Kidney (tissue), 14 donors: ENCODE measurements around the gene FGGY. TPM values are rescaled to one million over a fixed set of nuclear protein-coding genes. Genes with fewer than 3 reads are reported as not detected.
A peak's percentile ranks its signal among the peaks of the same experiment; 100 is the strongest.

Source experiments
- DNase-seq, 5 donors: peaks; one replicate each; pipeline ENCODE4 v3.0.0-alpha.2; 2013 to 2020
- FAIRE-seq: peaks from 2 replicates; lab custom pipeline; 2012; peaks lifted over from hg19 to GRCh38; lab: Jason Lieb, UNC
- H3K27ac ChIP-seq, 2 donors: one replicate each; pipeline ENCODE4 v1.7.0; 2013; ENCODE audit warnings: low read depth in 2 of 2, low read length in 2 of 2, inconsistent platforms in 1 of 2
- H3K27me3 ChIP-seq: one replicate; pipeline ENCODE4 v1.7.1; 2013; ENCODE audit warnings: low read length, inconsistent platforms; ENCODE audit not compliant: control insufficient read depth, insufficient read depth
- H3K36me3 ChIP-seq, 3 donors: one replicate each; pipeline versions ENCODE4 v1.7.0 to v1.7.1; 2013; ENCODE audit warnings: low read length in 3 of 3, control low read depth in 1 of 3, inconsistent platforms in 1 of 3; ENCODE audit not compliant: insufficient read depth in 3 of 3, control insufficient read depth in 2 of 3
- H3K4me1 ChIP-seq, 3 donors: one replicate each; pipeline versions ENCODE4 v1.7.0 to v1.7.1; 2013; ENCODE audit warnings: low read length in 3 of 3, inconsistent platforms in 1 of 3, low read depth in 1 of 3; ENCODE audit not compliant: control insufficient read depth in 2 of 3, insufficient read depth in 2 of 3
- H3K4me3 ChIP-seq, 3 donors: one replicate each; pipeline versions ENCODE4 v1.7.0 to v1.8.1; 2013; ENCODE audit warnings: low read length in 3 of 3, control low read depth in 1 of 3, inconsistent platforms in 1 of 3
- H3K9ac ChIP-seq, 3 donors: one replicate each; pipeline versions ENCODE4 v1.7.0 to v1.7.1; 2013; ENCODE audit warnings: low read length in 3 of 3, control low read depth in 1 of 3, inconsistent platforms in 1 of 3
- H3K9me3 ChIP-seq, 3 donors: one replicate each; pipeline versions ENCODE4 v1.7.0 to v1.7.1; 2013; ENCODE audit warnings: low read length in 3 of 3, control low read depth in 1 of 3, inconsistent platforms in 1 of 3; ENCODE audit not compliant: control insufficient read depth in 2 of 3, insufficient read depth in 1 of 3
- intact Hi-C: fragments of 100-400 bp; cut with DNase I; formaldehyde crosslinking; loops from one replicate; pipeline ENCODE4 v1.11.1; 2022
- polyA plus RNA-seq: library from polyadenylated mRNA; stranded (reverse); fragments of 350-450 nt; fragmentation: Illumina TruSeq; extraction: RNeasy Lipid Tissue Mini Kit (QIAGEN cat#74804); gene quantifications from one replicate; pipeline ENCODE4 v1.2.3, GENCODE V29; 2014; ENCODE audit warnings: low read depth, low replicate concordance; ENCODE audit not compliant: insufficient read depth
- total RNA-seq: library from RNA; stranded (reverse); fragmentation: NEBNext Ultra II Directional; extraction: Animal tissue kit (Norgen Biotek cat#: 25700); gene quantifications from one replicate; pipeline ENCODE4 v1.2.1, GENCODE V29; 2021
- TF ChIP-seq, protein P1 (sequence below): IDR thresholded peaks from 3 replicates; pipeline ENCODE4 v1.5.1; 2012; ENCODE audit warnings: mild to moderate bottlenecking, moderate library complexity, borderline replicate concordance; ENCODE audit not compliant: insufficient read depth; ENCODE audit errors: extremely low read depth
- donor health status: control.
- donor health status: control.
- donor health status: control.
- donor health status: control.
- donor health status: control.
- donor health status: DM: yes; HTN: yes; CAD: no.
- donor health status: Normal renal cell carcinoma (clear cell type).

FGGY gene
- total and polyA plus RNA-seq, 2 donors from 2014 or later = 11.2 to 31.0 TPM

- FAIRE-seq = no peak
- no peaks in the 10 kb centered on the region for H3K9me3 ChIP-seq
- no peaks in the 10 kb centered on the region for H3K27me3 ChIP-seq
- peaks cover 0 to 8% (median 0%) of the 10 kb centered on the region in 3 donors for H3K4me1 ChIP-seq
- no peak for DNase-seq
- no peak overlapping the region for H3K27ac ChIP-seq
- intact Hi-C loops = no loop called here
- H3K36me3 ChIP-seq = peaks cover 0 to 6% (median 0%) of the 10 kb centered on the region in 3 donors
- H3K4me3 ChIP-seq = no peak overlapping the region
- H3K9ac ChIP-seq = no peak overlapping the region
- TF ChIP-seq, protein P1, sequence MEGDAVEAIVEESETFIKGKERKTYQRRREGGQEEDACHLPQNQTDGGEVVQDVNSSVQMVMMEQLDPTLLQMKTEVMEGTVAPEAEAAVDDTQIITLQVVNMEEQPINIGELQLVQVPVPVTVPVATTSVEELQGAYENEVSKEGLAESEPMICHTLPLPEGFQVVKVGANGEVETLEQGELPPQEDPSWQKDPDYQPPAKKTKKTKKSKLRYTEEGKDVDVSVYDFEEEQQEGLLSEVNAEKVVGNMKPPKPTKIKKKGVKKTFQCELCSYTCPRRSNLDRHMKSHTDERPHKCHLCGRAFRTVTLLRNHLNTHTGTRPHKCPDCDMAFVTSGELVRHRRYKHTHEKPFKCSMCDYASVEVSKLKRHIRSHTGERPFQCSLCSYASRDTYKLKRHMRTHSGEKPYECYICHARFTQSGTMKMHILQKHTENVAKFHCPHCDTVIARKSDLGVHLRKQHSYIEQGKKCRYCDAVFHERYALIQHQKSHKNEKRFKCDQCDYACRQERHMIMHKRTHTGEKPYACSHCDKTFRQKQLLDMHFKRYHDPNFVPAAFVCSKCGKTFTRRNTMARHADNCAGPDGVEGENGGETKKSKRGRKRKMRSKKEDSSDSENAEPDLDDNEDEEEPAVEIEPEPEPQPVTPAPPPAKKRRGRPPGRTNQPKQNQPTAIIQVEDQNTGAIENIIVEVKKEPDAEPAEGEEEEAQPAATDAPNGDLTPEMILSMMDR = no peak
Measured at GRCh38 chr1:59554752-59555151, 257.9 kb downstream of the FGGY start.

GRCh38 chr1:59556398-59556797, 259.5 kb downstream of the FGGY start:
- intact Hi-C loops = no loop called here
- Histone ChIP-seq H3K9ac (no peak overlapping the region), H3K4me3 (no peak overlapping the region), H3K4me1 (peaks cover 0 to 8% (median 0%) of the 10 kb centered on the region in 3 donors), H3K36me3 (peaks cover 0 to 6% (median under 1%) of the 10 kb centered on the region in 3 donors), H3K27ac (no peak overlapping the region), H3K27me3 (no peaks in the 10 kb centered on the region), H3K9me3 (no peaks in the 10 kb centered on the region)
- DNase-seq (no peak), FAIRE-seq (no peak)
- TF ChIP-seq, protein P1 = no peak

DNA sequence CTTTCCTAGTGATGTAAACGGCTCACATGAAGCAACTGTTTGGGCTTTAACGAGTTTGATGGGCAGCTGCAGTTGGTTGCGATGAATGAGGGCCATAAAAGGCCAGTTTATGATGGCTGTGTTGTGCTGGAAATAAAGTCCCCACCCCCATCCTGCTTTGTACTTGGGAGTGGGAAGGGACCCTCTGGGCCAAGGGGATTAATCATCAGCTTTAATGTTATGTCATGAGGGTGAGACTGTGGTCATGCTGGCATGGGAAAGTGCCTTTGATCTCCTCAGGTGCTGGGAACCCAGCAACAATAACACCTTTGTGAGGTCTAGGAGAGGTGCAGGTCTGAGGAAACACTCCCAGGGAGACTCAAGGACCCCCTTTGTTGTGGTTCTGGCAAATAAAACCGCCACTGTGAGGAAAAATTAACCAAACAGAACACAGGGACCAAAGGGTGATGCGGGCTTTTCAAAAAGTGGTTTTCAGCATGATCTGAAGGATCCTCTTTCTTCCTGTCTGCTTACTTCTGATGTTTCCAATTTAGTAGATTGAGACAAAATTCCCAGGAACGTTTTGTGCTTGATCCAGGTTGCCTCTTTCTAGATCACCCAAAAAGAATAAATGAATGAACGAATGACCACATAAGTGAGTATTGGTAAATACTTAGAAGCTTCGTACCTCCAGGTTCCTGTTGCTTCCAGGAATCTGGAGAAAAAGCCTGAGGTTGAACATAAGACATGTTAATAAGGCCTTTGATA, 260.1 kb downstream of the FGGY start:
- H3K27me3 ChIP-seq = no peaks in the 10 kb centered on the region
- DNase-seq = peak in 4 of 5 donors; percentile 77 to 90 (median 83)
- TF ChIP-seq, protein P1 = no peak
- H3K9ac ChIP-seq = no peak overlapping the region
- peaks cover 0 to 6% (median 2%) of the 10 kb centered on the region in 3 donors for H3K36me3 ChIP-seq
- no peak overlapping the region for H3K27ac ChIP-seq
- no peak for FAIRE-seq
- no peak overlapping the region for H3K4me3 ChIP-seq
- intact Hi-C loops = no loop called here
- no peaks in the 10 kb centered on the region for H3K9me3 ChIP-seq
- peaks cover 0 to 8% (median 0%) of the 10 kb centered on the region in 3 donors for H3K4me1 ChIP-seq
